A549 (cell line): ENCODE measurements around the gene CD300H. TPM values are rescaled to one million over a fixed set of nuclear protein-coding genes. Genes with fewer than 3 reads are reported as not detected.

Experiments used
- ATAC-seq, 2 experiments: fragments of 200-7000 bp in 1 of 2; fragments of >200 bp in 1 of 2; cut with Nextera tagmentation in 1 of 2; cut with Tn5 transposase in 1 of 2; 3 replicates each; pipeline versions ENCODE4 v1.8.0 to v1.9.1; 2018 to 2020; ENCODE audit warnings: mild to moderate bottlenecking in 1 of 2, moderate library complexity in 1 of 2
- CTCF ChIA-PET: fragments of 300-600 bp; sonication (Branson Sonifier 250); formaldehyde crosslinking; extraction: SDS; loops from one replicate; lab custom pipeline; 2021; ENCODE audit warnings: antibody characterized with exemption, inconsistent platforms; lab: Yijun Ruan, JAX
- POLR2A ChIA-PET: fragments of 350-600 bp; formaldehyde crosslinking; extraction: SDS; loops from one replicate; lab custom pipeline; 2021; ENCODE audit warnings: antibody characterized with exemption, inconsistent platforms; lab: Yijun Ruan, JAX
- DNase-seq, 2 experiments: peaks; one replicate each; pipeline versions ENCODE4 v3.0.0 to v3.0.0-alpha.2; 2011 to 2016; ENCODE audit warnings: low read depth in 1 of 2, low spot score in 1 of 2
- FAIRE-seq: peaks from 2 replicates; lab custom pipeline; 2011; peaks lifted over from hg19 to GRCh38; lab: Jason Lieb, UNC
- H3K27ac ChIP-seq, 2 experiments: fragments of >200 bp; sonication (Bioruptor Twin); formaldehyde crosslinking; 3 replicates each; pipeline ENCODE4 v1.5.1; 2016 to 2017
- H3K4me1 ChIP-seq: fragments of >200 bp; sonication (Bioruptor Twin); formaldehyde crosslinking; 3 replicates; pipeline ENCODE4 v1.6.1; 2016
- H3K4me2 ChIP-seq: fragments of >200 bp; sonication (Bioruptor Twin); formaldehyde crosslinking; 3 replicates; pipeline ENCODE4 v1.6.1; 2016
- H3K4me3 ChIP-seq: fragments of >200 bp; sonication (Bioruptor Twin); formaldehyde crosslinking; 3 replicates; pipeline ENCODE4 v1.5.1; 2016
- H3K9me3 ChIP-seq: fragments of >200 bp; sonication (Bioruptor Twin); formaldehyde crosslinking; 3 replicates; pipeline ENCODE4 v1.6.1; 2016
- CEBPB ChIP-seq, 2 experiments: fragments of >200 bp in 1 of 2; sonication (Bioruptor Twin) in 1 of 2; formaldehyde crosslinking in 1 of 2; IDR thresholded peaks; 2 replicates each; pipeline ENCODE4 v1.6.1; 2012 to 2016
- CHD2 ChIP-seq: fragments of 150-350 bp; IDR thresholded peaks from 2 replicates; pipeline ENCODE4 v1.6.1; 2014; ENCODE audit warnings: low read length; ENCODE audit not compliant: partially characterized antibody
- EHF ChIP-seq: fragments of 250-450 bp; sonication (Bioruptor Pico); IDR thresholded peaks from 2 replicates; pipeline ENCODE4 v1.5.0; 2020; ENCODE audit warnings: mild to moderate bottlenecking
- EHMT2 ChIP-seq: fragments of 200-600 bp; sonication (generic); IDR thresholded peaks from 2 replicates; pipeline ENCODE4 v1.6.1; 2016; ENCODE audit warnings: antibody characterized with exemption, low read depth, mild to moderate bottlenecking, moderate library complexity
- GATA3 ChIP-seq: IDR thresholded peaks from 2 replicates; pipeline ENCODE4 v1.6.1; 2012; ENCODE audit warnings: borderline replicate concordance
- HES2 ChIP-seq: fragments of >200 bp; sonication (Bioruptor Twin); formaldehyde crosslinking; IDR thresholded peaks from 2 replicates; pipeline ENCODE4 v1.6.1; 2016
- HEYL ChIP-seq: fragments of 250-450 bp; sonication (Bioruptor Pico); IDR thresholded peaks from 2 replicates; pipeline ENCODE4 v1.8.0; 2021; ENCODE audit warnings: mild to moderate bottlenecking, moderate library complexity
- MAFK ChIP-seq: fragments of 450-650 bp; IDR thresholded peaks from 2 replicates; pipeline ENCODE4 v1.6.1; 2014; ENCODE audit not compliant: partially characterized antibody
- MAX ChIP-seq: IDR thresholded peaks from 2 replicates; pipeline ENCODE4 v1.6.1; 2012
- MAZ ChIP-seq: fragments of 150-350 bp; IDR thresholded peaks from 2 replicates; pipeline ENCODE4 v1.6.1; 2014; ENCODE audit warnings: antibody characterized with exemption, low read depth, low read length, borderline replicate concordance
- PHF8 ChIP-seq: fragments of 200-600 bp; sonication (generic); IDR thresholded peaks from 2 replicates; pipeline ENCODE4 v1.6.1; 2016; ENCODE audit warnings: low read depth, mild to moderate bottlenecking, antibody characterized with exemption, moderate library complexity, borderline replicate concordance
- POLR2A ChIP-seq: IDR thresholded peaks from 2 replicates; pipeline ENCODE4 v1.6.1; 2012; ENCODE audit warnings: mild to moderate bottlenecking, low read length
- RARB ChIP-seq: fragments of 250-450 bp; sonication (Bioruptor Pico); IDR thresholded peaks from 2 replicates; pipeline ENCODE4 v1.8.0; 2021; ENCODE audit warnings: mild to moderate bottlenecking, moderate library complexity
- RCOR1 ChIP-seq: fragments of 150-350 bp; IDR thresholded peaks from 2 replicates; pipeline ENCODE4 v1.6.1; 2014; ENCODE audit warnings: antibody characterized with exemption, low read length, low read depth
- REST ChIP-seq: fragments of 200-600 bp; sonication (generic); IDR thresholded peaks from 2 replicates; pipeline ENCODE4 v1.6.1; 2016; ENCODE audit warnings: antibody characterized with exemption, mild to moderate bottlenecking, moderate library complexity
- SMC3 ChIP-seq: fragments of >200 bp; sonication (Bioruptor Twin); formaldehyde crosslinking; IDR thresholded peaks from 3 replicates; pipeline ENCODE4 v1.6.1; 2018; ENCODE audit warnings: inconsistent platforms
- TP53 ChIP-seq: fragments of 250-450 bp; sonication (Bioruptor Pico); IDR thresholded peaks from 2 replicates; pipeline ENCODE4 v1.5.0; 2021; ENCODE audit warnings: mild to moderate bottlenecking, moderate library complexity
- ZSCAN20 ChIP-seq: fragments of 250-450 bp; sonication (Bioruptor Pico); IDR thresholded peaks from 2 replicates; pipeline ENCODE4 v1.8.0; 2022; ENCODE audit warnings: mild to moderate bottlenecking, moderate library complexity
- WGBS: methylation state at CpG from one replicate; pipeline ENCODE4 v1.1.6; 2017; ENCODE audit errors: missing lambda C conversion rate; 5-methylcytosine and 5-hydroxymethylcytosine counted together
- polyA plus RNA-seq, 4 experiments: library from polyadenylated mRNA; depleted of rRNA in 3 of 4; stranded (reverse); fragments of >200 nt; fragmentation: RNase III in 1 of 4; extraction: RNeasy Plus Mini Kit Qiagen cat#74134 plus additional on column Dnase treatment in 1 of 4; gene quantifications; 2 replicates in 3 of 4; 3 replicates in 1 of 4; pipeline ENCODE4 v1.2.3, GENCODE V29; 2011 to 2017
- TF ChIP-seq, protein P1 (sequence below): IDR thresholded peaks from 2 replicates; pipeline ENCODE4 v1.6.1; 2012
- TF ChIP-seq, protein P2 (sequence below): fragments of >200 bp; sonication (Bioruptor Twin); formaldehyde crosslinking; IDR thresholded peaks from 3 replicates; pipeline ENCODE4 v1.6.1; 2016
- TF ChIP-seq, protein P3 (sequence below): fragments of >200 bp; sonication (Bioruptor Twin); formaldehyde crosslinking; IDR thresholded peaks from 3 replicates; pipeline ENCODE4 v1.5.1; 2016
- TF ChIP-seq, protein P4 (sequence below): fragments of 250-450 bp; sonication (Bioruptor Pico); IDR thresholded peaks from 2 replicates; pipeline ENCODE4 v1.5.0; 2020; ENCODE audit warnings: low read depth, mild to moderate bottlenecking, moderate library complexity
- TF ChIP-seq, protein P5 (sequence below): fragments of 150-350 bp; IDR thresholded peaks from 2 replicates; pipeline ENCODE4 v1.6.1; 2014; ENCODE audit warnings: low read depth, mild to moderate bottlenecking, low read length

CD300H gene
- polyA plus RNA-seq, 2 of the 4 experiments (the other 2 are of a cell fraction): 0.50 TPM; not detected in 1

DNA sequence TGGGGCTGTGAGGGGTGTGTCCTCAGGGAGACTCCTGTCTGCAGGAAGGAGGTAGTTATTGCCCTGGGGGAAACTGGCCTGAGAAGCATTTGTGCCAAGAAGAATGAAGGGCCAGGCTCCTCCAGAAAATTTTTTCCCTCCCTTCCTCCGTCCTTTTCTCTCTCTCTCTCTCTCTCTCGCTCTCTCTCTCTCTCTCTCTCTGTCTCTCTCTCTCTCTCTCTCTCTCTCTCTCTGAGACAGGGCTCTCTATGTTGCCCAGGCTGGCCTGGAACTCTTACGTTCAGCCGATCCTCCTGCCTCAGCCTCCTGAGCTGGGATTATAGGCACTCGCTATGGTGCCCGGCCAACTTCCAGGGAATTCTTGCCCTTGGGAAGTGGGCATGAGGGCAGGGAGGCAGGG, 44.7 kb upstream of the CD300H start:
- POLR2A ChIA-PET: no interaction called here

DNA sequence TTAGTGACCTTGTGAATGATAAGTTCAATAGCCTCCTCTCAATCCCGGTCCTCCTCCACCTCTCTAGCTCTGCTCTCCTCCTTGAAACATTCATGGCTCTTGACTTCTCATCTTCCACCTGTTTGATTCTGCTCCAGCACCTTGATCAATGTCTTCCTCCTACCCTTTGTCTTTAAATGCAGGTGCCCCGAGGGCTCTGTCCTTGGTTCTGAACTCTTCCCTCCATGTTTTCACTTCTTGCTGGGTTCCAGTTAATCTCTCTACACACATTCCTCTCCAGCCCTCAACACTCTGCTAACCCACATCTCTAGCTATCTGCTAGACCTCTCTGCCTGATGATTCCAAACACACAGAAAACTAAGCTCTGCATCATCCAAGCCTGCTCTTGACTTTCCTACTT, 42.8 kb upstream of the CD300H start:
- POLR2A ChIA-PET: no interaction called here
- CTCF ChIA-PET: interaction anchor here (1.0 to 3.7 kb wide), 7 partner anchors 7 to 231 kb away, joined by 3 to 24 read pairs (median 7); partner anchors contain the start of gene RAB37
- no peaks in the 10 kb centered on the region for H3K9me3 ChIP-seq
- H3K4me3 ChIP-seq: no peak overlapping the region
- TF ChIP-seq ZSCAN20: no peak
- TF ChIP-seq EHF (CRISPR knock-in tag): no peak
- TF ChIP-seq MAX: no peak
- no peak for TF ChIP-seq PHF8
- TF ChIP-seq REST: peak; percentile 83
- TF ChIP-seq CEBPB (IDR thresholded peaks at IDR 0.05): no peak
- no peak for TF ChIP-seq GATA3
- peak; percentile 65; the same call in 1 of the 2 replicates for TF ChIP-seq EHMT2
- no peak for TF ChIP-seq HEYL (CRISPR knock-in tag)
- no peak for TF ChIP-seq HES2
- 11% methylated on average over 2 of the region's 2 CpGs for WGBS
- FAIRE-seq (no peak), ATAC-seq (no peak), DNase-seq (no peak)
- no peak overlapping the region for H3K27ac ChIP-seq
- no peak overlapping the region for H3K4me2 ChIP-seq
- H3K4me1 ChIP-seq: peaks cover 9% of the 10 kb centered on the region

More for the DNA sequence above, 44.7 kb upstream of the CD300H start:
- TF ChIP-seq, protein P1, sequence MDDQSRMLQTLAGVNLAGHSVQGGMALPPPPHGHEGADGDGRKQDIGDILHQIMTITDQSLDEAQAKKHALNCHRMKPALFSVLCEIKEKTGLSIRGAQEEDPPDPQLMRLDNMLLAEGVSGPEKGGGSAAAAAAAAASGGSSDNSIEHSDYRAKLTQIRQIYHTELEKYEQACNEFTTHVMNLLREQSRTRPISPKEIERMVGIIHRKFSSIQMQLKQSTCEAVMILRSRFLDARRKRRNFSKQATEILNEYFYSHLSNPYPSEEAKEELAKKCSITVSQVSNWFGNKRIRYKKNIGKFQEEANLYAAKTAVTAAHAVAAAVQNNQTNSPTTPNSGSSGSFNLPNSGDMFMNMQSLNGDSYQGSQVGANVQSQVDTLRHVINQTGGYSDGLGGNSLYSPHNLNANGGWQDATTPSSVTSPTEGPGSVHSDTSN: no peak
- no peak for TF ChIP-seq MAFK
- no peak for TF ChIP-seq POLR2A
- no peak for TF ChIP-seq TP53 (CRISPR knock-in tag)
- TF ChIP-seq RARB: no peak
- no peak for TF ChIP-seq CHD2
- TF ChIP-seq MAZ: no peak
- ATAC-seq (no peak), DNase-seq (no peak), FAIRE-seq (no peak)
- Histone ChIP-seq H3K4me2 (no peak overlapping the region), H3K27ac (no peak overlapping the region), H3K4me1 (no peaks in the 10 kb centered on the region), H3K9me3 (no peaks in the 10 kb centered on the region), H3K4me3 (no peak overlapping the region)
- 23% methylated on average over 6 of the region's 6 CpGs for WGBS
- CTCF ChIA-PET: interaction anchor here (1.3 to 4.1 kb wide), 7 partner anchors 9 to 156 kb away, joined by 4 to 24 read pairs (median 9); partner anchors contain the start of genes CD300H and RAB37

- ATAC-seq (no peak), FAIRE-seq (no peak), DNase-seq (no peak)
- no peak overlapping the region for H3K27ac ChIP-seq
- peaks cover 12% of the 10 kb centered on the region for H3K4me1 ChIP-seq
- H3K4me3 ChIP-seq: no peak overlapping the region
- no peaks in the 10 kb centered on the region for H3K9me3 ChIP-seq
- no peak overlapping the region for H3K4me2 ChIP-seq
- ChIA-PET POLR2A (no interaction called here), CTCF (no interaction called here)
- 76% methylated on average over 3 of the region's 3 CpGs for WGBS
- TF ChIP-seq SMC3 (no peak), MAFK (no peak), TP53 (CRISPR knock-in tag) (no peak), RCOR1 (no peak)
- TF ChIP-seq, protein P2, sequence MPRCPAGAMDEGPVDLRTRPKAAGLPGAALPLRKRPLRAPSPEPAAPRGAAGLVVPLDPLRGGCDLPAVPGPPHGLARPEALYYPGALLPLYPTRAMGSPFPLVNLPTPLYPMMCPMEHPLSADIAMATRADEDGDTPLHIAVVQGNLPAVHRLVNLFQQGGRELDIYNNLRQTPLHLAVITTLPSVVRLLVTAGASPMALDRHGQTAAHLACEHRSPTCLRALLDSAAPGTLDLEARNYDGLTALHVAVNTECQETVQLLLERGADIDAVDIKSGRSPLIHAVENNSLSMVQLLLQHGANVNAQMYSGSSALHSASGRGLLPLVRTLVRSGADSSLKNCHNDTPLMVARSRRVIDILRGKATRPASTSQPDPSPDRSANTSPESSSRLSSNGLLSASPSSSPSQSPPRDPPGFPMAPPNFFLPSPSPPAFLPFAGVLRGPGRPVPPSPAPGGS: no peak
- TF ChIP-seq, protein P3, sequence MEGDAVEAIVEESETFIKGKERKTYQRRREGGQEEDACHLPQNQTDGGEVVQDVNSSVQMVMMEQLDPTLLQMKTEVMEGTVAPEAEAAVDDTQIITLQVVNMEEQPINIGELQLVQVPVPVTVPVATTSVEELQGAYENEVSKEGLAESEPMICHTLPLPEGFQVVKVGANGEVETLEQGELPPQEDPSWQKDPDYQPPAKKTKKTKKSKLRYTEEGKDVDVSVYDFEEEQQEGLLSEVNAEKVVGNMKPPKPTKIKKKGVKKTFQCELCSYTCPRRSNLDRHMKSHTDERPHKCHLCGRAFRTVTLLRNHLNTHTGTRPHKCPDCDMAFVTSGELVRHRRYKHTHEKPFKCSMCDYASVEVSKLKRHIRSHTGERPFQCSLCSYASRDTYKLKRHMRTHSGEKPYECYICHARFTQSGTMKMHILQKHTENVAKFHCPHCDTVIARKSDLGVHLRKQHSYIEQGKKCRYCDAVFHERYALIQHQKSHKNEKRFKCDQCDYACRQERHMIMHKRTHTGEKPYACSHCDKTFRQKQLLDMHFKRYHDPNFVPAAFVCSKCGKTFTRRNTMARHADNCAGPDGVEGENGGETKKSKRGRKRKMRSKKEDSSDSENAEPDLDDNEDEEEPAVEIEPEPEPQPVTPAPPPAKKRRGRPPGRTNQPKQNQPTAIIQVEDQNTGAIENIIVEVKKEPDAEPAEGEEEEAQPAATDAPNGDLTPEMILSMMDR: no peak
- TF ChIP-seq, protein P4, sequence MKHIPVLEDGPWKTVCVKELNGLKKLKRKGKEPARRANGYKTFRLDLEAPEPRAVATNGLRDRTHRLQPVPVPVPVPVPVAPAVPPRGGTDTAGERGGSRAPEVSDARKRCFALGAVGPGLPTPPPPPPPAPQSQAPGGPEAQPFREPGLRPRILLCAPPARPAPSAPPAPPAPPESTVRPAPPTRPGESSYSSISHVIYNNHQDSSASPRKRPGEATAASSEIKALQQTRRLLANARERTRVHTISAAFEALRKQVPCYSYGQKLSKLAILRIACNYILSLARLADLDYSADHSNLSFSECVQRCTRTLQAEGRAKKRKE (CRISPR knock-in tag): no peak
- TF ChIP-seq, protein P5, sequence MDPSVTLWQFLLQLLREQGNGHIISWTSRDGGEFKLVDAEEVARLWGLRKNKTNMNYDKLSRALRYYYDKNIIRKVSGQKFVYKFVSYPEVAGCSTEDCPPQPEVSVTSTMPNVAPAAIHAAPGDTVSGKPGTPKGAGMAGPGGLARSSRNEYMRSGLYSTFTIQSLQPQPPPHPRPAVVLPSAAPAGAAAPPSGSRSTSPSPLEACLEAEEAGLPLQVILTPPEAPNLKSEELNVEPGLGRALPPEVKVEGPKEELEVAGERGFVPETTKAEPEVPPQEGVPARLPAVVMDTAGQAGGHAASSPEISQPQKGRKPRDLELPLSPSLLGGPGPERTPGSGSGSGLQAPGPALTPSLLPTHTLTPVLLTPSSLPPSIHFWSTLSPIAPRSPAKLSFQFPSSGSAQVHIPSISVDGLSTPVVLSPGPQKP: no peak
Measured at GRCh38 chr17:74608511-74608910, 41.2 kb upstream of the CD300H start.
